Neural cell (in vitro differentiated cells): Measurements from ENCODE around the gene ARSB.

Source experiments
- CTCF ChIP-seq: fragments of 450-650 bp; IDR thresholded peaks from 2 replicates; pipeline ENCODE4 v1.5.1; 2014; ENCODE audit warnings: antibody characterized with exemption, mild to moderate bottlenecking, moderate library complexity; ENCODE audit not compliant: poor library complexity, severe bottlenecking
- EP300 ChIP-seq: fragments of 450-650 bp; conservative IDR thresholded peaks from 2 replicates; pipeline ENCODE4 v1.6.1; 2014; ENCODE audit warnings: antibody characterized with exemption, mild to moderate bottlenecking, moderate library complexity; ENCODE audit not compliant: poor library complexity, severe bottlenecking
- EZH2 ChIP-seq: fragments of 200-600, 300-800 bp; shearing (Covaris generic), sonication (generic); IDR thresholded peaks from 2 replicates; pipeline ENCODE4 v1.6.1; 2014; ENCODE audit warnings: antibody characterized with exemption, low read length, borderline replicate concordance, mild to moderate bottlenecking; ENCODE audit not compliant: insufficient read depth, poor library complexity, severe bottlenecking
- POLR2AphosphoS5 ChIP-seq: IDR thresholded peaks from 2 replicates; pipeline ENCODE4 v1.6.1; 2012
- RAD21 ChIP-seq: fragments of 450-650 bp; conservative IDR thresholded peaks from 2 replicates; pipeline ENCODE4 v1.6.1; 2014; ENCODE audit warnings: antibody characterized with exemption, mild to moderate bottlenecking, moderate library complexity
- TAF1 ChIP-seq: IDR thresholded peaks from 2 replicates; pipeline ENCODE4 v1.6.1; 2012; ENCODE audit warnings: low read depth

- no peak for TF ChIP-seq CTCF
- TF ChIP-seq POLR2AphosphoS5 = no peak
- no peak for TF ChIP-seq TAF1
- no peak for TF ChIP-seq EZH2
- TF ChIP-seq EP300 = no peak
- no peak for TF ChIP-seq RAD21
These were observed 10.5 kb upstream of the ARSB start for GRCh38 chr5:78995521-78996007.
